Effector CD4-positive, alpha-beta T cell (primary cell): ENCODE measurements around the gene TRAPPC2L.

ENCODE experiments used
- DNase-seq: peaks from one replicate; pipeline ENCODE4 v3.0.0-alpha.2; 2020

TRAPPC2L gene

DNA sequence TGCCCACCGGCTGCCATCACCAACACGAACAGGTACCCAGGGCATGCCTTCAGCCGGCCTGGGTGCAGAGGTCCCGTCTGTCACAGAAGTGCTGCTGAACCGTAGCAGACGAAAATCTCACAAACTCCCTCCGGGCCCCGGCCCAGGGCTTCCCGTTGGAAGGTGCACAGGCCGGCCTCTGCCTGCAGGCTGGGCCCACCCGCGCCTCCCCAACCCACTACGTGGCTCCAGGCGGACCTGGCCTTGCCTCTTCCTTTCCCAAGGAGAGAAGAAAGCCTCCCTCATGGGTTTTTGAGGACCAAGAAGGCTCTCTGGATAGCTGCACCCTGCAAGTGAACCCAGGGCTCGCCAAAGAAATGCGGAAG, 55.0 kb downstream of the TRAPPC2L start:
- DNase-seq = no peak
